ENCODE data around the gene SNX19. TPM values are rescaled to one million over a fixed set of nuclear protein-coding genes. Genes with fewer than 3 reads are reported as not detected.

The SNX19 gene
- total RNA-seq, 1 experiment from 2014 or later, result 34.4 TPM

DNA sequence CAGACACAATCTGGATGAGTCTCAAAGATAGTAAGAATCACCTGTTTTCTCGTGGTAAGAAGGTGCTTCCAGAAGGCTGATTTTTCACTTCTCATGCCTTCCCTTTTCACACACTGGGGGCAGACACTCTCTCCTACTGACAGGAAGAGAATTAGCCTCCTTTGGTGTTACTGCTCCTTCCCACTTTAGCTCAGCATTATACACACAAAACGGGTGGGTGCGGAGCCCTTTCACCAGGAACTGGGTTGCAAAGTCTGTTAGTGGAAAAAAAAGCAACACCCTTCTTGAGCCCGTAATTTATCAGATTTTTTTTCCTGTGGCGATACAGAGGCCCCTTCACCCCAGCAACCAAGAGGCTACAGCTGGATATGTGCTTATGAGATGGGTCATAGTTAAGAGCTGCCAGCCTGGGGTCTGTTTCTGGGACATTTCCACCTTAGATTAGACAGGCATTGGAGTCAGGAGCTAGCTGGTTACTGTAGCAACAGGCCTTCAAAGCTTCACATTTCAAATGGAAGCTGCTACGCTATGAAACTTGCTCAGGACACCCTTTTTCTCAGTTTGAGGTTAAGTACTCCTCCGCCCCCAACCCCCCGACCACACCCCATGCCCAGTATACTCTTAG is 48.1 kb downstream of the SNX19 start:
- Histone ChIP-seq H3K9ac (ENCODE audit: extremely low read depth, insufficient read length, low read length) (no peak overlapping the region), H3K79me2 (ENCODE audit: insufficient read depth, low read length) (no peaks in the 10 kb centered on the region), H3K79me1 (ENCODE audit: insufficient read depth, low read depth, low read length, poor library complexity, severe bottlenecking) (no peaks in the 10 kb centered on the region), H3K18ac (ENCODE audit: insufficient read length, low read depth, low read length) (no peak overlapping the region), H3K27me3 (ENCODE audit: insufficient read depth, low read length) (no peaks in the 10 kb centered on the region), H3K4me2 (ENCODE audit: insufficient read depth, insufficient read length, low read length) (no peak overlapping the region), H3K9me3 (ENCODE audit: control insufficient read depth, low read depth, low read length) (no peaks in the 10 kb centered on the region), H3K23me2 (ENCODE audit: insufficient read length, low read depth, low read length, poor library complexity, severe bottlenecking) (peaks cover 3% of the 10 kb centered on the region), H3T11ph (ENCODE audit: low read length) (no peak overlapping the region), H2BK20ac (ENCODE audit: low read depth, low read length, poor library complexity, severe bottlenecking) (no peak overlapping the region), H2BK120ac (ENCODE audit: low read depth, low read length, poor library complexity, severe bottlenecking) (no peak overlapping the region), H2BK12ac (ENCODE audit: insufficient read length, low read depth, low read length) (no peak overlapping the region), H3K23ac (ENCODE audit: insufficient read length, low read depth, low read length) (no peak overlapping the region), H3K27ac (ENCODE audit: insufficient read length, low read depth, low read length) (no peak overlapping the region), H4K20me1 (ENCODE audit: control insufficient read depth, insufficient read depth, insufficient read length) (no peaks in the 10 kb centered on the region), H4K8ac (replicated peaks; ENCODE audit: insufficient read length, low read depth, low read length) (no peak overlapping the region), H4K5ac (ENCODE audit: insufficient read length, low read depth, low read length) (no peak overlapping the region), H4K91ac (ENCODE audit: insufficient read length, low read depth, low read length) (no peak overlapping the region), H3K56ac (ENCODE audit: insufficient read length, low read depth, low read length) (no peak overlapping the region), H2BK5ac (ENCODE audit: insufficient read length, low read length) (no peak overlapping the region), H2BK15ac (ENCODE audit: low read depth, low read length) (no peak overlapping the region), H2AK5ac (ENCODE audit: insufficient read length, low read length) (no peak overlapping the region), H2AFZ (ENCODE audit: low read length) (no peak overlapping the region), H3K4ac (ENCODE audit: low read depth, low read length) (no peak overlapping the region), H3K14ac (ENCODE audit: insufficient read depth, low read length) (no peak overlapping the region), H3K4me1 (ENCODE audit: insufficient read depth, low read length) (no peaks in the 10 kb centered on the region)
- Mint-ChIP-seq H3K9me3 (no peaks in the 10 kb centered on the region), H3K27me3 (ENCODE audit: low read depth) (no peaks in the 10 kb centered on the region), H3K36me3 (ENCODE audit: insufficient read depth in 1 of 3, low read depth in 3 of 3) (peaks cover 0 to 5% (median 3%) of the 10 kb centered on the region in 3 experiments; a peak in 3 of 7 replicates), H3K4me1 (peaks cover 5 to 9% of the 10 kb centered on the region in 2 experiments), H3K27ac (no peak overlapping the region), H3K4me3 (no peak overlapping the region)
- no CpG with 5 or more reads among the region's 8 CpGs for WGBS (ENCODE audit: extremely low coverage, insufficient read length, low lambda C conversion rate)
- DNase-seq, result no peak
- TF ChIP-seq, protein P1, sequence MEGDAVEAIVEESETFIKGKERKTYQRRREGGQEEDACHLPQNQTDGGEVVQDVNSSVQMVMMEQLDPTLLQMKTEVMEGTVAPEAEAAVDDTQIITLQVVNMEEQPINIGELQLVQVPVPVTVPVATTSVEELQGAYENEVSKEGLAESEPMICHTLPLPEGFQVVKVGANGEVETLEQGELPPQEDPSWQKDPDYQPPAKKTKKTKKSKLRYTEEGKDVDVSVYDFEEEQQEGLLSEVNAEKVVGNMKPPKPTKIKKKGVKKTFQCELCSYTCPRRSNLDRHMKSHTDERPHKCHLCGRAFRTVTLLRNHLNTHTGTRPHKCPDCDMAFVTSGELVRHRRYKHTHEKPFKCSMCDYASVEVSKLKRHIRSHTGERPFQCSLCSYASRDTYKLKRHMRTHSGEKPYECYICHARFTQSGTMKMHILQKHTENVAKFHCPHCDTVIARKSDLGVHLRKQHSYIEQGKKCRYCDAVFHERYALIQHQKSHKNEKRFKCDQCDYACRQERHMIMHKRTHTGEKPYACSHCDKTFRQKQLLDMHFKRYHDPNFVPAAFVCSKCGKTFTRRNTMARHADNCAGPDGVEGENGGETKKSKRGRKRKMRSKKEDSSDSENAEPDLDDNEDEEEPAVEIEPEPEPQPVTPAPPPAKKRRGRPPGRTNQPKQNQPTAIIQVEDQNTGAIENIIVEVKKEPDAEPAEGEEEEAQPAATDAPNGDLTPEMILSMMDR (conservative IDR thresholded peaks at IDR 0.05), result no peak

Data from H9 (cell line).